Measurements from ENCODE around the gene DPP4. TPM values are rescaled to one million over a fixed set of nuclear protein-coding genes. Genes with fewer than 3 reads are reported as not detected.
"Not testable (repeated sequence)": the region's sequence is repeated elsewhere in the genome, so short reads cannot be mapped to it uniquely, and the experiment has no call there.

The DPP4 gene
- total RNA-seq, 1 experiment from 2014 or later: 27.6 TPM

- BruUV-seq (replicated peaks): no TSS peak
- Mint-ChIP-seq H3K27ac (ENCODE audit: unreplicated experiment) (no peak overlapping the region), H3K4me3 (ENCODE audit: low read depth, unreplicated experiment) (no peak overlapping the region), H3K27me3 (ENCODE audit: unreplicated experiment) (no peaks in the 10 kb centered on the region), H3K9me3 (ENCODE audit: low read depth, unreplicated experiment) (no peaks in the 10 kb centered on the region), H3K36me3 (ENCODE audit: insufficient read depth, unreplicated experiment) (no peaks in the 10 kb centered on the region), H3K4me1 (ENCODE audit: low read depth, unreplicated experiment) (no peaks in the 10 kb centered on the region)
- no peak for TF ChIP-seq CTCF (IDR thresholded peaks at IDR 0.05; ENCODE audit: unreplicated experiment)
- intact Hi-C loops (cut with micrococcal nuclease; ENCODE audit: unreplicated experiment): no loop called here
- DNase-seq: no peak
- CTCF ChIA-PET: no interaction called here
These were observed 91.3 kb downstream of the DPP4 start for GRCh38 chr2:161982548-161983330.

DNA sequence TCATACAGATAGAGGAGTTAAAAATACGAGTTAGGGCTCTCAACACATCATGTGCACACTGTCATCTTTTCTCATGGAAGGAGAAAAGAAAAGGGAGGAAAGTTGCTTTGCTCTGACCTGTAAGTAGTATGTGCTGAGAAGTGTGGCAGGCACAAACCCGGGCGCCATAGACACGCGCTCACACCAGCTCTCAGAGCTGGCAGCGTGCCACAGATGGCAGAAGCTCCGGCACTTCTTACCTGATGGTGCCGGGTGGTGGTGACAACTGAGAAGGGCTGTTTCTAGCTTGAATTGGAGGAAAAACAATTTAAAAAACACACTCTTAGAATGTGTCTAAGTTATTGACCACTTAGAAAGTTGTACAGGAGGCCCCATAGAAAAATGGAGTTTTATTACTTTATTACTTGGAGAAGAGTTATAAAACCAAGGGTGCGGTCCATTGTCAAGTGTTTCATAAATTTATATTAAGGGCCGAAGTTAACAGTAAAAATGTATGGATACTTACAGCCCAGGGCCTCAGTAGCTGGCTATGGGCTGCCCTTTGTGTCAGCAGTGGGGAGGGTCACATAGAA, 92.2 kb downstream of the DPP4 start:
- no peaks in the 10 kb centered on the region for H3K36me3 Mint-ChIP-seq (ENCODE audit: insufficient read depth, unreplicated experiment)
- DNase-seq: no peak
- CTCF ChIA-PET: no interaction called here
- BruUV-seq (replicated peaks): no TSS peak
- H3K27me3 Mint-ChIP-seq (ENCODE audit: unreplicated experiment): no peaks in the 10 kb centered on the region
- intact Hi-C loops (cut with micrococcal nuclease; ENCODE audit: unreplicated experiment): no loop called here
- H3K9me3 Mint-ChIP-seq (ENCODE audit: low read depth, unreplicated experiment): no peaks in the 10 kb centered on the region
- no peaks in the 10 kb centered on the region for H3K4me1 Mint-ChIP-seq (ENCODE audit: low read depth, unreplicated experiment)
- no peak for TF ChIP-seq CTCF (IDR thresholded peaks at IDR 0.05; ENCODE audit: unreplicated experiment)
- no peak overlapping the region for H3K27ac Mint-ChIP-seq (ENCODE audit: unreplicated experiment)
- H3K4me3 Mint-ChIP-seq (ENCODE audit: low read depth, unreplicated experiment): no peak overlapping the region

- no peak overlapping the region for H3K4me3 Mint-ChIP-seq (ENCODE audit: low read depth, unreplicated experiment)
- CTCF ChIA-PET: no interaction called here
- H3K27ac Mint-ChIP-seq (ENCODE audit: unreplicated experiment): no peak overlapping the region
- BruUV-seq (replicated peaks): no TSS peak
- intact Hi-C loops (cut with micrococcal nuclease; ENCODE audit: unreplicated experiment): no loop called here
- H3K4me1 Mint-ChIP-seq (ENCODE audit: low read depth, unreplicated experiment): no peaks in the 10 kb centered on the region
- DNase-seq: no peak
- no peaks in the 10 kb centered on the region for H3K36me3 Mint-ChIP-seq (ENCODE audit: insufficient read depth, unreplicated experiment)
- H3K9me3 Mint-ChIP-seq (ENCODE audit: low read depth, unreplicated experiment): no peaks in the 10 kb centered on the region
- no peak for TF ChIP-seq CTCF (IDR thresholded peaks at IDR 0.05; ENCODE audit: unreplicated experiment)
- no peaks in the 10 kb centered on the region for H3K27me3 Mint-ChIP-seq (ENCODE audit: unreplicated experiment)
These were observed 93.0 kb downstream of the DPP4 start for GRCh38 chr2:161980976-161981375.

DNA sequence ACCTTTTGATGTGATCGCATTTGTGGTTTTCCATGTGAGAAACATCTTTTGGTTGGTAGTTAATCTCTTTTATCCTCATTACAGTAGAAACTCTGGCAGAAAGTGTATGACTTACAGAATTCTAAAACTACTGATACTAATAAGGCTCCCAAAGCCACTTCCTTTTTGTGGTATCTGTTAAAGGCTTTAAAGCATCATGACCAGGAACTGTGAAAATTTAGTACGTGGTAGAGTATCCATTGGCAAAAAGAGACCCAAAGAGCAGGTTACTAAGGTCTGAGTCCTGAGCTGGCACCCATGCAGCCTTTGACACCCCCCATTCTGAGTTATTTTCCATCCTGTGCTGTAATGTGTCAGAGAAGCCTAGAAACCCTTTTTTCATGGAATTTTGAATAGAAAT, 94.5 kb downstream of the DPP4 start:
- TF ChIP-seq CTCF (IDR thresholded peaks at IDR 0.05; ENCODE audit: unreplicated experiment): no peak
- no TSS peak for BruUV-seq (replicated peaks)
- Mint-ChIP-seq H3K9me3 (ENCODE audit: low read depth, unreplicated experiment) (no peaks in the 10 kb centered on the region), H3K4me1 (ENCODE audit: low read depth, unreplicated experiment) (no peaks in the 10 kb centered on the region), H3K27ac (ENCODE audit: unreplicated experiment) (no peak overlapping the region), H3K4me3 (ENCODE audit: low read depth, unreplicated experiment) (no peak overlapping the region), H3K36me3 (ENCODE audit: insufficient read depth, unreplicated experiment) (no peaks in the 10 kb centered on the region), H3K27me3 (ENCODE audit: unreplicated experiment) (no peaks in the 10 kb centered on the region)
- CTCF ChIA-PET: no interaction called here
- intact Hi-C loops (cut with micrococcal nuclease; ENCODE audit: unreplicated experiment): no loop called here
- DNase-seq: no peak

GRCh38 chr2:161977926-161978325, 96.1 kb downstream of the DPP4 start:
- H3K4me1 Mint-ChIP-seq (ENCODE audit: low read depth, unreplicated experiment): not testable (repeated sequence)

More at GRCh38 chr2:161977926-161978325, 96.1 kb downstream of the DPP4 start:
- DNase-seq; intact Hi-C loops (cut with micrococcal nuclease; ENCODE audit: unreplicated experiment); H3K36me3 Mint-ChIP-seq (ENCODE audit: insufficient read depth, unreplicated experiment); H3K27ac Mint-ChIP-seq (ENCODE audit: unreplicated experiment); H3K9me3 Mint-ChIP-seq (ENCODE audit: low read depth, unreplicated experiment); BruUV-seq (replicated peaks); H3K27me3 Mint-ChIP-seq (ENCODE audit: unreplicated experiment); H3K4me3 Mint-ChIP-seq (ENCODE audit: low read depth, unreplicated experiment): not testable (repeated sequence)
- CTCF ChIA-PET: interaction anchor here (0.6 kb wide), 1 partner anchor 133 kb away, joined by 5 read pairs; no protein-coding TSS in a partner anchor
